GM21515 (cell line): ENCODE measurements around the gene ZNF740.

Experiments
- ATAC-seq: cut with Tn5 transposase; IDR thresholded peaks from one replicate; pipeline ENCODE4 v1.9.1; 2021; ENCODE audit not compliant: unreplicated experiment

ZNF740 gene

GRCh38 chr12:53241623-53242412 is 61.3 kb downstream of the ZNF740 start:
- no peak for ATAC-seq

- ATAC-seq: no peak
Measured at GRCh38 chr12:53244337-53244736, 63.8 kb downstream of the ZNF740 start.
